ENCODE results near the gene IMPDH1. TPM values are rescaled to one million over a fixed set of nuclear protein-coding genes. Genes with fewer than 3 reads are reported as not detected.

Gene IMPDH1
- total RNA-seq, 2 donors from 2014 or later: 17.4 to 27.4 TPM

GRCh38 chr7:128422037-128422436 is 12.3 kb upstream of the IMPDH1 start:
- Histone ChIP-seq H3K9me3 (no peaks in the 10 kb centered on the region), H3K27ac (no peak overlapping the region), H3K36me3 (no peaks in the 10 kb centered on the region), H3K4me1 (peaks cover 0 to under 1% of the 10 kb centered on the region in 2 donors), H3K27me3 (no peaks in the 10 kb centered on the region), H3K4me3 (no peak overlapping the region)
- TF ChIP-seq CTCF (IDR thresholded peaks at IDR 0.05): no peak
- no peak for DNase-seq (ENCODE audit: low spot score)

- Histone ChIP-seq H3K4me3 (no peak overlapping the region), H3K27me3 (no peaks in the 10 kb centered on the region), H3K27ac (no peak overlapping the region), H3K4me1 (no peaks in the 10 kb centered on the region), H3K9me3 (no peaks in the 10 kb centered on the region), H3K36me3 (no peaks in the 10 kb centered on the region)
- TF ChIP-seq CTCF (IDR thresholded peaks at IDR 0.05): no peak
- no peak for DNase-seq (ENCODE audit: low spot score)
Observed at GRCh38 chr7:128421384-128421783, 11.6 kb upstream of the IMPDH1 start.

GRCh38 chr7:128420773-128421172 is 11.0 kb upstream of the IMPDH1 start:
- Histone ChIP-seq H3K27me3 (no peaks in the 10 kb centered on the region), H3K4me3 (no peak overlapping the region), H3K9me3 (no peaks in the 10 kb centered on the region), H3K27ac (no peak overlapping the region), H3K4me1 (no peaks in the 10 kb centered on the region), H3K36me3 (no peaks in the 10 kb centered on the region)
- no peak for TF ChIP-seq CTCF (IDR thresholded peaks at IDR 0.05)
- no peak for DNase-seq (ENCODE audit: low spot score)

GRCh38 chr7:128419257-128419656 is 9.5 kb upstream of the IMPDH1 start:
- H3K9me3 ChIP-seq: no peaks in the 10 kb centered on the region
- H3K27me3 ChIP-seq: no peaks in the 10 kb centered on the region
- H3K4me3 ChIP-seq: no peak overlapping the region
- no peak overlapping the region for H3K27ac ChIP-seq
- TF ChIP-seq CTCF (IDR thresholded peaks at IDR 0.05): no peak
- no peaks in the 10 kb centered on the region for H3K4me1 ChIP-seq
- DNase-seq (ENCODE audit: low spot score): no peak
- no peaks in the 10 kb centered on the region for H3K36me3 ChIP-seq

- Histone ChIP-seq H3K4me1 (no peaks in the 10 kb centered on the region), H3K27me3 (no peaks in the 10 kb centered on the region), H3K9me3 (no peaks in the 10 kb centered on the region), H3K36me3 (no peaks in the 10 kb centered on the region), H3K27ac (no peak overlapping the region), H3K4me3 (no peak overlapping the region)
- DNase-seq (ENCODE audit: low spot score): no peak
- no peak for TF ChIP-seq CTCF (IDR thresholded peaks at IDR 0.05)
Observed at GRCh38 chr7:128417071-128417470, 7.3 kb upstream of the IMPDH1 start.

GRCh38 chr7:128415217-128415785 is 5.5 kb upstream of the IMPDH1 start:
- TF ChIP-seq CTCF (IDR thresholded peaks at IDR 0.05): no peak
- Histone ChIP-seq H3K9me3 (no peaks in the 10 kb centered on the region), H3K36me3 (no peaks in the 10 kb centered on the region), H3K27me3 (no peaks in the 10 kb centered on the region), H3K4me3 (no peak overlapping the region), H3K4me1 (peaks cover 0 to 5% of the 10 kb centered on the region in 2 donors), H3K27ac (no peak overlapping the region)
- DNase-seq (ENCODE audit: low spot score): no peak
